Choroid plexus epithelial cell (primary cell): ENCODE data around the gene ACADS.

Experiments
- DNase-seq: peaks from one replicate; pipeline ENCODE4 v3.0.0-alpha.2; 2010; ENCODE audit warnings: low read depth
- H3K4me3 ChIP-seq: 2 replicates; pipeline ENCODE4 v1.5.1; 2011; ENCODE audit warnings: low read depth, mild to moderate bottlenecking, control low read depth, low read length, moderate library complexity
- TF ChIP-seq, protein P1 (sequence below): conservative IDR thresholded peaks from 2 replicates; pipeline ENCODE4 v1.5.1; 2011; ENCODE audit warnings: low read depth, mild to moderate bottlenecking, control low read depth, inconsistent platforms, low read length, moderate library complexity

Gene ACADS

GRCh38 chr12:120710031-120710804 is 15.4 kb upstream of the ACADS start, which contains the start of gene UNC119B:
UNC119B (plus strand) TSS chr12:120710458; CDS start chr12:120710475, 17 bp downstream.
- peak within 1 kb of the TSS; percentile 72 for H3K4me3 ChIP-seq
- DNase-seq, result peak; percentile 47

GRCh38 chr12:120710805-120711296 is 14.8 kb upstream of the ACADS start:
- H3K4me3 ChIP-seq, result peak overlapping the region; percentile 72
- no peak for DNase-seq
- TF ChIP-seq, protein P1, sequence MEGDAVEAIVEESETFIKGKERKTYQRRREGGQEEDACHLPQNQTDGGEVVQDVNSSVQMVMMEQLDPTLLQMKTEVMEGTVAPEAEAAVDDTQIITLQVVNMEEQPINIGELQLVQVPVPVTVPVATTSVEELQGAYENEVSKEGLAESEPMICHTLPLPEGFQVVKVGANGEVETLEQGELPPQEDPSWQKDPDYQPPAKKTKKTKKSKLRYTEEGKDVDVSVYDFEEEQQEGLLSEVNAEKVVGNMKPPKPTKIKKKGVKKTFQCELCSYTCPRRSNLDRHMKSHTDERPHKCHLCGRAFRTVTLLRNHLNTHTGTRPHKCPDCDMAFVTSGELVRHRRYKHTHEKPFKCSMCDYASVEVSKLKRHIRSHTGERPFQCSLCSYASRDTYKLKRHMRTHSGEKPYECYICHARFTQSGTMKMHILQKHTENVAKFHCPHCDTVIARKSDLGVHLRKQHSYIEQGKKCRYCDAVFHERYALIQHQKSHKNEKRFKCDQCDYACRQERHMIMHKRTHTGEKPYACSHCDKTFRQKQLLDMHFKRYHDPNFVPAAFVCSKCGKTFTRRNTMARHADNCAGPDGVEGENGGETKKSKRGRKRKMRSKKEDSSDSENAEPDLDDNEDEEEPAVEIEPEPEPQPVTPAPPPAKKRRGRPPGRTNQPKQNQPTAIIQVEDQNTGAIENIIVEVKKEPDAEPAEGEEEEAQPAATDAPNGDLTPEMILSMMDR, result no peak

More at GRCh38 chr12:120710031-120710804, 15.4 kb upstream of the ACADS start, which contains the start of gene UNC119B:
- TF ChIP-seq, protein P1, result no peak

DNA sequence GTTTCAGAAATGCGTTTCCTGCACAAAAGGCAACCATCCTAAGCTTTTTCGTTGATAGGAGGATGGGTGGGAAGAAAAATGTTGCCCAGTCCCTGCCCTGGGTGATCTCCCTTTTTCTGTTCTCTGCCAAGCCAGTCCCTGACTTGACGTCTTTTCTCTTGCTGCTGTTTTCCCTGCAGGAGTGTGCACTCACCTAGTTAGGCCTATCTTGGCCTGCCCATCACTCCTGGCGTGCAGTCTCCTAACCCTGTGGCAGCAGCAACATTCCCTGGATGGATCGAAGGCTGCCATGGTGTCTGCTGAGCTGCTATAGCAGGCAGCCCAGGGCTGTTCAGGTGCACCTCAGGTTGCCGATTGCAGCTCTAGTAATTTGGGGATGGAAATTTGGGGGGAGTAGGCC is 14.2 kb upstream of the ACADS start:
- TF ChIP-seq, protein P1, result no peak
- H3K4me3 ChIP-seq, result peak overlapping the region; percentile 72
- DNase-seq, result no peak

DNA sequence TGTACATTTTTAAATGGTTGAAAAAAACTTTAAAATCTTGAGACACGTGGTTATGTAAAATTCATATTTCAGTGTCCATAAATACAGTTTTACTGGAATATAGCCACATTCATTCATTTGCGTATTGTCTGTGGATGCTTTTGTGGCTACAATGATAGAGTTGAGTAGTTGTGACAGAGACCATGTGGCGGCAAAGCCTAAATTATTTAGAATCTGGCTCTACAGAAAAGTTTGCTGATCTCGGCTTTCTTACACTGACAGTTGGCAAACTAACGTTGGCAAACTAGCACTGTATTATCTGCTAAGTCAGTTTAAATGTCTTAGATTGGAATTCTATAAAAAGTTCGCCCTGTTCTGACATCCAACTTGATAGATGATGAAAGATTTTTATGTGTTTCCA is 13.0 kb upstream of the ACADS start:
- no peak for DNase-seq
- TF ChIP-seq, protein P1, result no peak
- H3K4me3 ChIP-seq, result no peak overlapping the region

DNA sequence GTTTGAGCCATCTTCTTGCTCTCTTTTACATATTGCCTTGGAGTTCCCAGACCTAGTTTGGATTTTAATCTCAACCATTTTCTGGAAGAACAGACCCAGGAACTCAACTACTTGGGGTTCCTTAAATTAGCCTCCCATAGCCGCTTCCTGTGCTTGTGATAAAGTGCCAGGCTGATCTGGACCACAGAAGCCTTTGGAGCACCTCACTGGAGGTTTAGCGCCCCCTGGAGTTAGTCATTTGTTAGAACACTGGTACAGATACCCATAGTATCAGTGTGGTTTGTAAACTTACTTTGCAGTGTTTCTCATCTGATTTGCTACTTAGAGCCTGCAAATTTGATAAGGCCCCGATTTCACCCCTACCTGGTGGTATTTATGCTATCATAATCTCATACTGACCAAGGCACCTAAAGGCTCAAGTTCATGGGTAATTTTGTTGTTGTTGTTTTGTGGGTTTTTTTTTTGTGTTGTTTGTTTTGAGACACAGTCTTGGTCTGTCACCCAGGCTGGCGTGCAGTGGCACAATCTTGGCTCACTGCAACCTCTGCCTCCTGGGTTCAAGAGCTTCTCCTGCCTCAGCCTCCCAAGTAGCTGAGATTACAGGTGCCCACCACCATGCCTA is 11.7 kb upstream of the ACADS start:
- TF ChIP-seq, protein P1, result peak; percentile 85
- H3K4me3 ChIP-seq, result no peak overlapping the region
- DNase-seq, result peak; percentile 91

GRCh38 chr12:120718055-120718454 is 7.6 kb upstream of the ACADS start:
- no peak overlapping the region for H3K4me3 ChIP-seq
- TF ChIP-seq, protein P1, result no peak
- no peak for DNase-seq

GRCh38 chr12:120719072-120719471 is 6.6 kb upstream of the ACADS start:
- DNase-seq, result no peak
- TF ChIP-seq, protein P1, result no peak
- no peak overlapping the region for H3K4me3 ChIP-seq
